NCI-H2171 treated with DMSO at 0.1 percent for 48 hours (cell line): Measurements from ENCODE around the gene WDR27.
"Not testable (repeated sequence)": the region's sequence is repeated elsewhere in the genome, so short reads cannot be mapped to it uniquely, and the experiment has no call there.

ENCODE experiments used
- DNase-seq: peaks from one replicate; lab custom pipeline; 2025; lab: John Stamatoyannopoulos, UW

The WDR27 gene

DNA sequence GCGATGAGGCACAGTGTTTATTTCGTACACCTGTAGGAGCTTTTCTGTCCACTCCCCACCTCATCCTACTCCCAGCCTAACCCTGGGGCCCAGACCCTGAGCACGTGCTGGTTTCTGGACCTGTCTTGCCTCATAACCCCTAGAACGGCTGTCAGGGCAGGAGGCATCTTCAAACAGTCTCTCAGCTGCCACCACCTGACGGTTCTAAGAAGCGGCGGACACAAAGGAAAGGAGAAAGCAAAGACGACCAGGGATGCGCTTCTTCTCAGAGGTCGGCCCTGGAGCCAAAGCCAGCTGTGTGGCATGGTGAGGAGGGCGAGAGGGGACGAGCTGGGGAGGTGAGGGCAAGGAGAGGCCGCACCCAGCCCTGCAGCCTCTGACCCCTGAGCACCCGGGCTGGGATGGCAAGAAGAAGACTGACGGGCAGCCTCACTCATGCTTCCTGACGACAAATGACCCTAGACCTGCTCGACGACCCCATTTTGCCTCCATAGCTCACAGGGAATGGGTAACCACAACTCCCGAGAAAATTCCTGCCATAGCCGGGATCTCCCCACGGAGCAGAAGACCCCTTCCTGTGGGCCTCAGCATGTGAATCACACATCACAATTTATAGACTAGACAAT, 62.1 kb downstream of the WDR27 start:
- no peak for DNase-seq

DNA sequence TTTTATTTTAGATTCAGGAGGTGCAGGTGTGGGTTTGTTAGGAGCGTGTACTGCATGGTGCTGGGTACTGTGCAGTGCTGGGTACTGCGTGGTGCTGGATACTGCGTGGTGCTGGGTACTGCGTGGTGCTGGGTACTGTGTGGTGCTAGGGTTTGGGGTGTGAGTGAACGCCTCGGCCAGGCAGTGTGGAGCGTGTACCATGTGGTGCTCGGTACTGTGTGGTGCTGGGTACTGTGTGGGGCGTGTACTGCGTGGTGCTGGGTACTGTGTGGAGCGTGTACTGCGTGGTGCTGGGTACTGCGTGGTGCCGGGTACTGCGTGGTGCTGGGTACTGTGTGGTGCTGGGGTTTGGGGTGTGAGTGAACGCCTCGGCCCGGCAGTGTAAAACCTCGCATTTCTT, 62.9 kb downstream of the WDR27 start:
- DNase-seq: no peak

DNA sequence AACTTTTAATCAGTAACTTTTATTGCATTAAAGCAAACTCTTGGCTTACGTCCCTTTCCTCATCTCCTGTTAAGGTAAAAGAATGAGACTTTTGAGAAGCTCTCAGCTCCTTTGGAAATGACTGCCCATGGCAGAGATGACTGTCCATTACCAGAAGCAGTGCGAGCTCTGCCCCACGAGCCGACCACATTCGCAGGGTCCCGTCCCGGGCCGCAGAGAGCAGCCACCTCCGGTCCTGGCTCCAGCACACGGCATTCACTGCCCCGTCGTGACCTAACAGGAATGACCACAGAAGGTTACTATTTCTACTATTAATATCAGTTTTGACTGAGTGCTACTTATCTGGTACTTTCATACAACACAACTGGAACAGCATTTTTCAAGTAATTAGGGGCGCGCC, 63.4 kb downstream of the WDR27 start:
- DNase-seq: no peak

DNA sequence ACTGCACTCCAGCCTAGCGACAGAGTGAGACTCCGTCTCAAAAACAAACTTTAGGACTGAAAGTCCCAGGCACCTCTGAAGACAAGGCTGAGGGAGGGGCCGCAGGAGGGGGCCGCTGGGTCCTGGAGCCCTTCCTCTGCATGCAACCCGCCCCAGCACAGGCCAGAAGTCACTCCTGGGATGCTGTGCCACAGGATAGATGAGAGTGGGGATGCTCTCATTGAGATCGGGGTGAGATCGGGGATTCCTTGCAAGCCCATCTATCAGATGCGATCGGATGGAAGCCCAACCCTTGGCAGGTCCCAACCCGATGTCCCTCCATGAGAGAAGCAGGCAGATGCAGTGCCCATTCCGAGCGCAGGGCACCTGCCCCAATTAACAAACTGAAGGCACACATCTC, 66.5 kb downstream of the WDR27 start:
- DNase-seq: no peak

DNA sequence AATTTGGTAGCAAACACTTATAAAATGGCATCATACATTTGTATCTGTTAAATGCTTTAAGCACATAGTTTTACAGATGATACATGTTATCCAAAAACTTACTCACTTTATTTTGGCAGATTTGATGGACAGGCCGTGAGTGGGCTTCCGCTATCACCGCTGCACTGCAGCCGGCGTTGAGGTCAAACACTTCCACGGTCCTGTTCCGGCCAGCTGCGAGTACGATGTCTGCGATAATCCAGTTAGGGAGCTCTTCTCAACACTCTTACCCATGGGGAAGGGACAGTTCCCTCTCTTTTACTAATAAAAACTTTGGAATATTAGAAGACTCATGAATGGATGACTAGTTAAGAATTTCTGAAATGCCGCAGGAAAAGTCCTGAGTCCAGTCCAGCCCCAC, 69.0 kb downstream of the WDR27 start:
- no peak for DNase-seq

DNA sequence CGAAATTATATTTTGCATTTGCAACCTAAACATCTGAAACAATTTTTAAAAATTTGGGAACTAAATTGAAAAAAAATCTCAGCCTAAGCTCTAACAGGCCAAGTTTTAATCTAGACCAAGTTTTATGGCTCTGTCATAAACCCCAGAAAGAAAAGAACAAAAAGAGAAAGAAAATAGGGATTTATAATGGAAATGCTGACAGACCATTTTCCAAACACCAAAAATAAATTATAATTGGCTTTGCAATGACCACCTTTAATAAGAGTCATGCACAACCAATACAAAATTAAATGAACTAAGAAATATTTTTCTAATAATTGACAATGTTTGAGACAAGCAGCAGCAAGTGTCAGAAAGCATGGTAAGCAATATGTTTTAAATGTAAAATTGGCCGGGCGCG, 72.6 kb downstream of the WDR27 start:
- DNase-seq: no peak

DNA sequence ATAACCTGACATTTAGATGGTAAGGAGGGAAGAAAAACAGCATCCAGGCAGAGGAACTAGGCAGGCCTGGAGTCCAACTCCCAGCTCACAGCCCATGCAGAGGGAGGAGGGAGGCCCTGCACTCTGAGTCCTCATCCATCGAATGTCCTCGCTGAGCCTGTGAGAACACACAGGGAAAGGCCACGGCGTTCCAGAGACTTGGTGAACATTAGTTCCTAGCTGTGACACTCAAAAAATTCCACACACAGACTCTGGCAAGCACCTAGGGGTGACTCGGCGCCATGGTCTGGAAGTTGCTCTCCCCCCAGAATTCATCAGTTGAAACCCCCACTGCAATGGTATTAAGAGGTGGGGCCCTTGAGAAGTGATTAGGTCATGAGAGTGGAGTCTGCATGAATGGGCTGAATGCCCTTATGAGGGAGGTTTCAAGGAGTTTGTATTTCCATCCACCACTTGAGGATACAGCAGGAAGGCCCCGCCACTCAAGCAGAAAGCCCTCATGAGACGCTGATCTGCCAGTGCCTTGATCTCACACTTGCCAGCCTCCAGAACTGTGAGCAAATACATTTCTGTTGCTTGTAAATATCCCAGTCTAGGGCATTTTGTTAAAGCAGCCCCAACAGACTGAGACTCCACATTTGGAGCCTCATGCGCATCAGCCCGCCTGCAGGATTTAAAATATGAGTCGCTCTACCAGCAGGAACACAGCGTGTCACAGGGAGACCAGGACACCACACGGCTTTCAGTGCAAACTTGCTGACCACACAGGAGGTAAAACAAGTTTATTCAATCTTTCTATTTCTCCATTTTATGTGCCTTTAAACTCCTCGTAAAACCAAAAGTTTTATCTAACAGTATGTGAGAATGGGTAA, 73.9 kb downstream of the WDR27 start:
- no peak for DNase-seq

DNA sequence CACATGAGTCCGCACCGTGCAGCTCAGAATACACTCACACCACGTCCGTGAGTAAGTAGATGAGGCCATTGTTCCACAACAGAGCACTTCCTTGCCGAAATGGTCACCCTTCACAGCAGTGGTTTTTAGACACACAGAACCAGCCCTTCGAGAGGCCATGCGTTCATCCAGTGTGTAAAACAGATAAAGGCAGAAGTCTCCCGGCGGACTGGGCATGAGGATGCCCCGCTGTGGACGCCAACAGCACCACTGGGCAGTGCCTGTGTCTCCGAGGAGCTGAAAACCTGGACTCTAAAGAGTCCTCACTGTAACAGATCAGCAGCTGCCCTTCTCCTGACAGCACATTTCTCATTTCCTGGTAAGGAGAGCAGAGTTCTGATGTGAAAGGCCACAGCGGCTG, 75.2 kb downstream of the WDR27 start:
- no peak for DNase-seq

DNA sequence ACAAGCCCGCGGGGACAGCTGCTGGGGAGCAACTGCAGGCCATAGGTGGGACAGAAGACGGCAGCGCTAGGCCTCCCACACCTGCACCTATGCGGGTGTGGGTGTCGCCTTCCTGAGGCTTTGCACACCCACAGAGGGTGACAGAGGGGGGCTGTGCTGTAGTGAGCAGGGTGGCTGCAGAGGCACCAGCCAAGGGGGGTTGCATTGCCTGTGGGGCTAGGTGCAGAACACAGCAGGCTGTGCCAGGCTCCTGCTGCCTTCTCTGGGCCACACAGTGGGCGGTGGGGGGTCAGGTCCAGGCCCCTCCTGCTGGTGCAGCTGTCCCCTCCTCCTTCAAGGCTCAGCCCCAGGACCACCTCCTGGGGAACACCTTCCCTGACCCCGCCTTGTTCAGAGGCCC, 75.7 kb downstream of the WDR27 start:
- DNase-seq: no peak

DNA sequence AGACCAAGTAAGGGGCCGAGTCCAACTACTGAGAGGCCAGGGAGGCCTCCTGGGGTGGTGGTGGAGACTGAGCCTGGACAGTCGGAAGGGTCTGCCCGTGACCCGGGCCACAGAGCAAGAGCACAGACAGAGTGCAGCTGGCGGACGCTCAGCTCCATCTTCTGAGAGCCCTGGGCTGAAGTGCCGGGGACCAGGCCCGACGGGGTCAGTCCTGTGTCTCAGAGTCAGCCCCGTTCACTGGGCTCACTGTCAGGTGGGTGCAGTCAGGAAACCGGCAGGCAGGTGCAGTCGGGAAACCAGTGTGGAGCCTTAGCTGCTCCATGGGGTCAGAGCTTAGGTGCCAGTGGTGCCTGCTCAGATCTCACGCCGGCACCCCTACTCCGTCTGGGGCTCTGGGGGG, 76.5 kb downstream of the WDR27 start:
- DNase-seq: no peak

DNA sequence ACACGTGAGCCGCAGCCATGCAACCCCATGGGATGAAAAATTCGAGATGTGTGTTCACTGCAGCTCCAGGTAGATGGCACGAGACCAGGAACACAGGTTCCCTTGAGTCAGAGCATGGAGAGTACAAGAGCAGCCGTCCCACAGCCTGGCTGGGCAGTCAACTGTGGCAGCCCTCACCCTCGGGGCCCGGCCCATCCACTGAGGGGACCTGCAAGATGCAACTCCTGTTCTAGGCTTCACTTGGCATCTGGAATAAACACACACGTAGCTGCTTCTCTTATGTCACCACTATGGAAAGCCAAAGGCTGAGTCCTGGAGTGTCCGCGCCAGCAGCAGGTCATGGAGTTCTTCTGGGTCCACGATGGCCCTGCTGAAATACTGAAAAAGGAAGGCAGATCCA, 77.0 kb downstream of the WDR27 start:
- no peak for DNase-seq

DNA sequence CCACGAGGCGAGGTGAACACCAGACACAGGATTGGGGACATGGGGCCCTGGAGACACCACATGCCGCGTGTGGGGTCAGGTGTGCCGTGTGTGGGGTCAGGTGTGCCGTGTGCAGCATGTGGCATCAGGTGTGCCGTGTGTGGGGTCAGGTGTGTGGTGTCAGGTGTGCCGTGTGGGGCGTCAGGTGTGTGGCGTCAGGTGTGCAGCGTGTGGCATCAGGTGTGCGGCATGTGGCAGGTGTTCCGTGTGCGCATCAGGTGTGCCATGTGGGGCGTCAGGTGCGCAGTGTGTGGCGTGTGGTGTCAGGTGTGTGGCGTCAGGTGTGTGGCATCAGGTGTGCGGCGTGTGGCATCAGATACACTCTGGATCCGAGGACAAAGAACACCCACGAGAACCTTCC, 77.9 kb downstream of the WDR27 start:
- no peak for DNase-seq

DNA sequence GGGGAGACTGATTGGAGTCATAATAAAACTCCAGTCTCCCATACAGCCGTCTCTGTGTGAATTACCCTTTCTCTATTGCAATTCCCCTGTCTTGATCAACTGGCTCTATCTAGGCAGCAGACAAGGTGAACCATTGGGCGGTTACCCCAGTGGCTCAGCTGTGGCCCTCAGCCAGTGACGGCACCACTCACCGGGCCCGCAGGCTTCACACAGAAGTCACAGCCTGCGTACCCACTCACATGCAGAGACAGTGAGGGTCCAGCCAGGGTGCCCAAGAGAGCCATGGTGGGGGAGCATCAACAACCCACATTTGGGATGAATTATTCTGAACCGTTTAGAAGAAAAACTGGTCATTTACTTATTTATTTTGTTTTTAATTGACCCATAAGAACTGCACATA, 78.5 kb downstream of the WDR27 start:
- no peak for DNase-seq

DNA sequence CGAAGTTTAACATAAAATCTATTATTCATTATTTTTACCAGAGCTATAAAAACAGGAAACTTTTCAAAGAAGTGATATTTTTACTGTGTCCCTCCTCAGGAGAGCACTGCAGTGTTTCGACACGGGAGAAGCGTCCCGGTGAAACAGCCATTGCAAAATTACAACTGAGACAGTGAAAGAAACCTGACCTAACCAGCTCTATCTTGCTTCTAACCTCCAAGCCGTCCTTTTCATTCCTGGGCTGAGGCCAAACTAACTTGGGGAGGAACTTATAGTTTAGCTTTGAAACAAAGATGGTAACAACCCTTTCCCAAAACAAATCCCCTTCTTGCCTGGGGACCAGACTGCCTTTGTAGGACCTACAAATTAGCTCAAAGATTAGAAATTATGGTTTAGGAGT, 79.2 kb downstream of the WDR27 start:
- DNase-seq: no peak

DNA sequence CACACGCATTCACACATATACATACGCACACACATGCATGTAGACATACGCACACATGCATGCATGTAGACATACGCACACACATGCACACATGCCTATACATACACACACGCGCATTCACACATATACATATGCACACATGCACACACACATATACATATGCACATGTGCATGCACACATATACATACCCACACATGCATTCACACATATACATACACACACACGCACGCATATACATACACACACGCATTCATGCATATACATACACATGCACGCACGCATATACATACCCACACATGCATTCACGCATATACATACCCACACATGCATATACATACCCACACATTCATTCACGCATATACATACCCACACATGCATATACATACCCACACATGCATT, 80.5 kb downstream of the WDR27 start:
- DNase-seq: no peak

DNA sequence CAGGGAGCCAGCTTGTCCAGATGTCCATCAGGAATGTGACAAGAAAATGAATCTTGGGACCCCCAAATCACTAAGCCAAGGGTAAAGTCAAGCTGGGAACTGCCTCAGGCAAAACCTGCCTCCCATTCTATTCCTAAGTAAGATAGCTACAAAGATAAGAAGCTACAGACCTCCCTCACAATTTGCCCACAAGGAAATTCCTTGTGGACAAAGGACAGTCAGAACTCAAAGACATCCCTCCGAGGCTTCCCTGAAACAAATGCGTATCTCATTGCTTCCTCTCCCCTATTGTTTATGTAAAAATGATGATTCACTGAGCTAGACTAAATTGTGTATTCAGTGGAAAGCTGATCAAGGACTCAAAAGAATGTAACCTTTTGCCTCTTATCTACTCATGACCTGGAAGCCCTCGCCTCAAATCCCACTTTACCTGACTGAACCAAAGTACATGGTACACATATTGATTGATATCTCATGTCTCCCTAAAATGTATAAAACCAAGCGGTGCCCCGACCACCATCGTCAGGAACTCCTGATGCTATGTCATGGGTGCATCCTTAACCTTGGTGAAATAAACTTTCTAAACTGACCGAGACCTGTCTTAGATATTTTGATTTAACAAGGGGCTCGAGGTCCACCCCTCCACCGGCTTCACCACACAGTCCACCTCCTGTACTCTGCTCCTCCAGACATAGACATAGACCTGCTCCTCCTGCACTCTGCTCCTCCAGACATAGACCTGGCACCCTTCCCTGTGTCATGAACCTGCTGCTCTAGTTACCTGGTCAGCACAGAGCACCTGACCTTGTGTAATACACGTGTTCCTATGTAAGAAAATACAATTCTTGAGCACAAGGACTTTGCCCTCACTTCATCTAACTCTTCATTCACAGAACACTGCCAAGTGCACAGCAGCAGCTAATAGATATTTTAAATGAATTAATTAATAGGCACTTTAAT, 81.4 kb downstream of the WDR27 start:
- DNase-seq: no peak

DNA sequence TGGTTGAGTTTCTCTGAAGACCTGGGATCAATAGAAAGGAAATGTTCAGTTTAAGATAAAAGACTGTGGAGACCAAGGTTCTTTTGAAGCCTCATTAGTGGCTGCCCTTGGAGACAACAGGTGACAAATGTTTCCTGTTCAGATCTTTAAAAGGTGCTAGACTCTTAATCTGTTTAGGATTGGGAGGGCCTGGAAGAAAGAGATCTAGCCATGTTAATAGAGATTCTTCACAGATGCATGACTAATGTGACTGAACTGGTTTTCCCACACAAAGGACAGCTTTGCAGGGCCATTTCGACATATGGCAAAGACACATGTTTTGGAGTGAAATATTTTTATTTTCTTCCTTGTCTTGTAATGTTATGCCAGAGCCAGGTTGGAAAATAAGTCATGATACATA, 82.2 kb downstream of the WDR27 start:
- peak; percentile 6 for DNase-seq

DNA sequence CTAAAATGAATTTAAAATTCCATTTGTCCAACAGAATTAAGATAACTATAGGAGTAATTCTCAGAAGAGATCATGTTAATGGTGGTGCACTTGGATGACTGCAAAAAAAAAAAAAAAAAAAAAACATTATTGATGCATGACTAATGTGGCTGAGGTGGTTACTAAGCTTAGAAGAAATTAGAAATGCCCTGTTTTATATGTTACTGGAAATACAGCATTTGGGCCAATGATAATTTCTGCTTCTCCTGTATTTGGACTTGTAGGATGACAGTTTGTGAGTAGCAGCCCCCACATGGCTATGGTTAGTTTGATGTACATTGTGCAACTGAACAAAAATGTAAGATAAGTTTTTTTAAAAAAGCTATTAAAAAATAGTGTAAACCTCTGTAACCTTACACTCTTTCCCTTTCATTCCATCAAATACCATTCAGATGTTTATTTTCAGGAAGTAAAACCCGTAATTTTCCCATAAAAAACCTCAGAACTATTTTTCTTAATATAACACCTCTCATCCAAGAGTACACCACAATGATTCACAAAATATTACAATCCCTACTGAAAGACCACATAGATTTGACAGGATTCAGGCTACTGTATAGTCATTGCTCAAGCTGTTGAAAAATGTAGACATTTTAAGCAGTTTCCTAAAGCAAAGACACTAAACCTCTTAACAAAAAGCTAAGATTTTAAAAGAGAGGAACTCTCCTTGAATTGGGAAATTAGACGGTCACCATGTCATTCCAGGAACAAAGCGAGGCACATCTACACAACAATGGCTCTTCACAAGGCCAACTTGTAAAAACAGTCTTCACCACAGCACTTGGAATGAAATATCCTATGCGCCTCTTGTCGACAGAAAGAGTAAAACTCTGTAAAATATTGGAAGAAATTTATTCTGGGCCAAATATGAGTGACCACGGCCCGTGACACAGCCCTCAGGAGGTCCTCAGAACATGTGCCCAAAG, 83.0 kb downstream of the WDR27 start:
- DNase-seq: peak; percentile 7

DNA sequence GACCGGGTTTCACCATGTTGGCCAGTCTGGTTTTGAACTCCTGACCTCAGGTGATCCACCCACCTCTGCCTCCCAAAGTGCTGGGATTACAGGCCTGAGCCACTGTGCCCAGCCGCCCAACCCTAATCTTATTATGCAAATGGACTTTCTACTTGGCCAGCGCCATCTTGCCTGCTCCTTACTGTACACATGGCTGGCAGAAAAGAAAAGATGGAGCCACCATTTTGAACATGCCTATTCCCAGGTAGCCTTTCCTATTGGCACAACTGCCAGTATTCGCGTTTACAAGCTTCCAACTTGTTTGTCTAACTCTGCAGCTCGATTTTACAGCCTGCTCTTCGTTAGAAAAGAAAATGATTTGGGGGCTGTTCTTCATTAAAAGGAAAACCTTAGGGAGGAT, 84.3 kb downstream of the WDR27 start:
- no peak for DNase-seq

DNA sequence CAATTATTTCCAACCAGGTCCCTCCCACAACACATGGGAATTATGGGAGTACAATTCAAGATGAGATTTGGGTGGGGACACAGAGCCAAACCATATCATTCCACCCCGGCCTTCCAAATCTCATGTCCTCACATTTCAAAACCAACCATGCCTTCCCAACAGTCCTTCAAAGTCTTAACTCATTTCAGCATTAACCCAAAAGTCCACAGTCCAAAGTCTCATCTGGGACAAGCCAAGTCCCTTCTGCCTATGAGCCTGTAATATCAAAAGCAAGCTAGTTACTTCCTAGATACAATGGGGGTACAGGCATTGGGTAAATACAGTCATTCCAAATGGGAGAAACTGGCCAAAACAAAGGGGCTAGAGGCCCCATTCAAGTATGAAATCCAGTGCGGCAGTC, 93.2 kb downstream of the WDR27 start:
- not testable (repeated sequence) for DNase-seq

DNA sequence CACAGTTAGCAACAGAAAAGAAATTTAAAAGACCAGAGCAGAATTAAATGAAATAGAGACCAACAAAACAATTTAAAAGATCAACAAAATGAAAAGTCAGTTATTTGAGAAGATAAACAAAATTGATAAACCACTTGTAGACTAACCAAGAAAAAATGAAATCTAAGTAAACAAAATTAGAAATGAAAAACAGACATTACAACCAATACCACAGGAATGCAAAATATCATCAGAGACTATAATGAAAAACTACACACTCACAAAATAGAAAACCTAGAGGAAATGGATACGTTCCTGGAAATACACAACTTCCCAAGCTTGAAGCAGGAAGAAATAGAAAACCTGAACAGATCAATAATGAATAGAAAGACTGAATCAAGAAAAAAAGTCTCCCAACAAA, 97.8 kb downstream of the WDR27 start:
- DNase-seq: no peak
